Measurements from ENCODE around the gene CPNE4.

CPNE4 gene

DNA sequence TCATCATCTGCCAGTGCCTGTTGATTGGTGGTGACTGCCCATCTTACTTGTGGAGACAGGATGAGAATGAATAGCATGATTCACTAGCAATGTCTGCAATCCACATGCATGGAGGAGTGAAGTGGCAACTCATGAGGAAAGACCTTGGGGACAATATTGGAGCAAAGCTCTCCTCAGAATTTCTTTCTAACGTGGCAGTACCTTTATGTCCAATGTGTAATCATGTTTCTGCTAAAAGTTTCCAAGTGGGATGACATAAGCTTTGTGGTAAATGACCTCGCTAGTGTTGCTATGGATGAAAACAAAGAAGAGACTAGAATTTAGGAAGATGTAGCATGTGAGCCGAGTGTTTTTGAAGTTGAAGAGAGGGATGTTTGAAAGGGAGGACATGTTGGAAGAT lies 117.8 kb downstream of the CPNE4 start:
- Histone ChIP-seq H3K27me3 (ENCODE audit: insufficient read depth, poor library complexity, severe bottlenecking) (no peaks in the 10 kb centered on the region), H3K36me3 (ENCODE audit: low read depth) (no peaks in the 10 kb centered on the region), H3K4me3 (ENCODE audit: severe bottlenecking) (no peak overlapping the region), H3K4me1 (ENCODE audit: insufficient read depth, poor library complexity, severe bottlenecking) (no peaks in the 10 kb centered on the region), H3K27ac (ENCODE audit: poor library complexity, severe bottlenecking) (no peak overlapping the region), H3K9me3 (ENCODE audit: severe bottlenecking) (no peaks in the 10 kb centered on the region)
- TF ChIP-seq, protein P1, sequence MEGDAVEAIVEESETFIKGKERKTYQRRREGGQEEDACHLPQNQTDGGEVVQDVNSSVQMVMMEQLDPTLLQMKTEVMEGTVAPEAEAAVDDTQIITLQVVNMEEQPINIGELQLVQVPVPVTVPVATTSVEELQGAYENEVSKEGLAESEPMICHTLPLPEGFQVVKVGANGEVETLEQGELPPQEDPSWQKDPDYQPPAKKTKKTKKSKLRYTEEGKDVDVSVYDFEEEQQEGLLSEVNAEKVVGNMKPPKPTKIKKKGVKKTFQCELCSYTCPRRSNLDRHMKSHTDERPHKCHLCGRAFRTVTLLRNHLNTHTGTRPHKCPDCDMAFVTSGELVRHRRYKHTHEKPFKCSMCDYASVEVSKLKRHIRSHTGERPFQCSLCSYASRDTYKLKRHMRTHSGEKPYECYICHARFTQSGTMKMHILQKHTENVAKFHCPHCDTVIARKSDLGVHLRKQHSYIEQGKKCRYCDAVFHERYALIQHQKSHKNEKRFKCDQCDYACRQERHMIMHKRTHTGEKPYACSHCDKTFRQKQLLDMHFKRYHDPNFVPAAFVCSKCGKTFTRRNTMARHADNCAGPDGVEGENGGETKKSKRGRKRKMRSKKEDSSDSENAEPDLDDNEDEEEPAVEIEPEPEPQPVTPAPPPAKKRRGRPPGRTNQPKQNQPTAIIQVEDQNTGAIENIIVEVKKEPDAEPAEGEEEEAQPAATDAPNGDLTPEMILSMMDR (IDR thresholded peaks at IDR 0.05; ENCODE audit: poor library complexity, severe bottlenecking) = no peak
- ATAC-seq (ENCODE audit: low read depth) (no peak), DNase-seq (ENCODE audit: low spot score) (no peak)

DNA sequence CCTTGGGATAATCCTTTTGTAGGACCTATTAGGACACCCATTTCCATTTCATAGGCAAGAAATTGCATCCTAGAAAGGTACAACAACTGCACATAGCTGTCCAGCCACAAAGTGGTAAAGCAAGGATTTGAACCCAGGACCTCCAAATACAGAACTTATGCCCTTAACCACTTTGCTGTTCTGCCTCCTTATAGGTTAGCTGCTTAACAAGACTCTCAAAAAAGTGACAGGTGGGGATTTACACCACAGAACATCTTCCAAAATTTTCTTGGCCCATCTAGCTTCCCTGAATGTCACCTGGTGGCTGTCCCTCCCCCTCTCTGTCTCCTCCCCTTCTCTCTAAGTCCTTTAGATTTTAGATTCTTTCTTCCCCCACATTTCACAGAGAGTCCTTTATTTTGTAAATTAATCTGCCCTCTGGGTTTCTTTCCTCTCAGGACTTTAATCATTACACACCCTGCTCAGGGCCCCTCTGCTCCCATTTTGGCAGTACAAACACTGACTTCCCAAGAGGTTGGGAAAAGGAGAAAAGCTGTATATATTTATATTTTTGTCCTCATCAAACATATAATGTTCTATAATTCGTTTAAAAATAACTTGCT lies 120.6 kb downstream of the CPNE4 start:
- Histone ChIP-seq H3K4me3 (ENCODE audit: severe bottlenecking) (no peak overlapping the region), H3K36me3 (ENCODE audit: low read depth) (no peaks in the 10 kb centered on the region), H3K27ac (ENCODE audit: poor library complexity, severe bottlenecking) (no peak overlapping the region), H3K4me1 (ENCODE audit: insufficient read depth, poor library complexity, severe bottlenecking) (no peaks in the 10 kb centered on the region), H3K9me3 (ENCODE audit: severe bottlenecking) (no peaks in the 10 kb centered on the region), H3K27me3 (ENCODE audit: insufficient read depth, poor library complexity, severe bottlenecking) (no peaks in the 10 kb centered on the region)
- ATAC-seq (ENCODE audit: low read depth) = no peak
- DNase-seq (ENCODE audit: low spot score) = no peak
- TF ChIP-seq, protein P1 (IDR thresholded peaks at IDR 0.05; ENCODE audit: poor library complexity, severe bottlenecking) = no peak

- Histone ChIP-seq H3K27ac (ENCODE audit: poor library complexity, severe bottlenecking) (no peak overlapping the region), H3K27me3 (ENCODE audit: insufficient read depth, poor library complexity, severe bottlenecking) (peaks cover 3% of the 10 kb centered on the region), H3K36me3 (ENCODE audit: low read depth) (no peaks in the 10 kb centered on the region), H3K9me3 (ENCODE audit: severe bottlenecking) (no peaks in the 10 kb centered on the region), H3K4me3 (ENCODE audit: severe bottlenecking) (no peak overlapping the region), H3K4me1 (ENCODE audit: insufficient read depth, poor library complexity, severe bottlenecking) (no peaks in the 10 kb centered on the region)
- ATAC-seq (ENCODE audit: low read depth) = no peak
- no peak for DNase-seq (ENCODE audit: low spot score)
- TF ChIP-seq, protein P1 (IDR thresholded peaks at IDR 0.05; ENCODE audit: poor library complexity, severe bottlenecking) = no peak
These were observed 122.6 kb downstream of the CPNE4 start for GRCh38 chr3:131912255-131912654.

GRCh38 chr3:131907796-131908195 lies 127.0 kb downstream of the CPNE4 start:
- DNase-seq (ENCODE audit: low spot score) = no peak
- H3K9me3 ChIP-seq (ENCODE audit: severe bottlenecking) = no peaks in the 10 kb centered on the region
- H3K27ac ChIP-seq (ENCODE audit: poor library complexity, severe bottlenecking) = no peak overlapping the region
- H3K4me3 ChIP-seq (ENCODE audit: severe bottlenecking) = no peak overlapping the region
- H3K27me3 ChIP-seq (ENCODE audit: insufficient read depth, poor library complexity, severe bottlenecking) = peaks cover 3% of the 10 kb centered on the region
- H3K4me1 ChIP-seq (ENCODE audit: insufficient read depth, poor library complexity, severe bottlenecking) = peaks cover 4% of the 10 kb centered on the region
- TF ChIP-seq, protein P1 (IDR thresholded peaks at IDR 0.05; ENCODE audit: poor library complexity, severe bottlenecking) = no peak
- ATAC-seq (ENCODE audit: low read depth) = no peak
- H3K36me3 ChIP-seq (ENCODE audit: low read depth) = no peaks in the 10 kb centered on the region

- H3K27me3 ChIP-seq (ENCODE audit: insufficient read depth, poor library complexity, severe bottlenecking) = peaks cover 2% of the 10 kb centered on the region
- peak overlapping the region; percentile 44 for H3K27ac ChIP-seq (ENCODE audit: poor library complexity, severe bottlenecking)
- TF ChIP-seq, protein P1 (IDR thresholded peaks at IDR 0.05; ENCODE audit: poor library complexity, severe bottlenecking) = no peak
These were observed 130.8 kb downstream of the CPNE4 start for GRCh38 chr3:131903988-131904415.

More at GRCh38 chr3:131903988-131904415, 130.8 kb downstream of the CPNE4 start:
- ATAC-seq (ENCODE audit: low read depth) = peak; percentile 92
- DNase-seq (ENCODE audit: low spot score) = peak; percentile 66
- Histone ChIP-seq H3K4me1 (ENCODE audit: insufficient read depth, poor library complexity, severe bottlenecking) (peaks cover 4% of the 10 kb centered on the region), H3K4me3 (ENCODE audit: severe bottlenecking) (no peak overlapping the region), H3K36me3 (ENCODE audit: low read depth) (no peaks in the 10 kb centered on the region), H3K9me3 (ENCODE audit: severe bottlenecking) (no peaks in the 10 kb centered on the region)
